ENCODE measurements around the gene PPIP5K2.

- TF ChIP-seq CTCF (IDR thresholded peaks at IDR 0.05) = no peak
- no peak for TF ChIP-seq POLR2A (IDR thresholded peaks at IDR 0.05)
Observed at GRCh38 chr5:103205991-103206700, 86.0 kb downstream of the PPIP5K2 start.

All from right lobe of liver (tissue), 4 donors.